K562 (cell line): ENCODE data around the gene MRPL48. TPM values are rescaled to one million over a fixed set of nuclear protein-coding genes. Genes with fewer than 3 reads are reported as not detected.

ENCODE experiments used
- ADNP ChIP-seq: fragments of 200-800 bp; sonication (Bioruptor generic); IDR thresholded peaks from 2 replicates; pipeline ENCODE4 v1.6.1; 2016; ENCODE audit warnings: missing genetic modification characterization, missing compliant biosample characterization
- ASH1L ChIP-seq: fragments of 450-650 bp; IDR thresholded peaks from 2 replicates; pipeline ENCODE4 v1.6.1; 2018; ENCODE audit warnings: borderline replicate concordance, mild to moderate bottlenecking, low read depth; ENCODE audit not compliant: partially characterized antibody
- ELK1 ChIP-seq: sonication (generic); formaldehyde crosslinking; IDR thresholded peaks from 2 replicates; pipeline ENCODE4 v1.8.1; 2022; ENCODE audit warnings: missing genetic modification reagents
- FOXM1 ChIP-seq, 2 experiments: fragments of 450-650 bp in 1 of 2; sonication (generic) in 1 of 2; formaldehyde crosslinking in 1 of 2; IDR thresholded peaks; 2 replicates each; pipeline versions ENCODE4 v1.6.1 to v1.9.0; 2017 to 2022; ENCODE audit warnings: low read depth in 2 of 2, mild to moderate bottlenecking in 2 of 2, missing genetic modification reagents in 1 of 2, moderate library complexity in 1 of 2
- HDAC8 ChIP-seq: fragments of 450-650 bp; IDR thresholded peaks from 2 replicates; pipeline ENCODE4 v1.6.1; 2016; ENCODE audit warnings: mild to moderate bottlenecking, missing genetic modification characterization, moderate library complexity, missing compliant biosample characterization
- HMGN3 ChIP-seq: IDR thresholded peaks from 2 replicates; pipeline ENCODE4 v1.6.1; 2011; ENCODE audit warnings: borderline replicate concordance, low read depth, mild to moderate bottlenecking, mixed read lengths, low read length; ENCODE audit not compliant: insufficient read length; ENCODE audit errors: extremely low read depth
- ILK ChIP-seq: fragments of 450-650 bp; IDR thresholded peaks from 2 replicates; pipeline ENCODE4 v1.6.1; 2016; ENCODE audit warnings: missing genetic modification characterization, low read depth, mild to moderate bottlenecking, missing compliant biosample characterization, moderate library complexity, borderline replicate concordance
- MTA3 ChIP-seq: fragments of 450-650 bp; formaldehyde crosslinking; IDR thresholded peaks from 2 replicates; pipeline ENCODE4 v1.6.1; 2017; ENCODE audit warnings: mild to moderate bottlenecking, borderline replicate concordance
- MXI1 ChIP-seq: IDR thresholded peaks from 2 replicates; pipeline ENCODE4 v1.6.1; 2011; ENCODE audit warnings: low read depth, mild to moderate bottlenecking, improper control_type of control experiment, low read length
- NCOA6 ChIP-seq: fragments of 450-650 bp; IDR thresholded peaks from 2 replicates; pipeline ENCODE4 v1.6.1; 2017; ENCODE audit warnings: mild to moderate bottlenecking
- NFIX ChIP-seq: fragments of 250-450 bp; sonication (Bioruptor Pico); IDR thresholded peaks from 2 replicates; pipeline ENCODE4 v1.4.0; 2020; ENCODE audit warnings: low read depth, mild to moderate bottlenecking, moderate library complexity
- PHB2 ChIP-seq: fragments of 450-650 bp; IDR thresholded peaks from 2 replicates; pipeline ENCODE4 v1.6.1; 2017; ENCODE audit warnings: low read depth
- POLR2AphosphoS2 ChIP-seq: IDR thresholded peaks from 2 replicates; pipeline ENCODE4 v1.6.1; 2012; ENCODE audit warnings: low read length, improper control_type of control experiment
- RFX7 ChIP-seq: fragments of 250-450 bp; sonication (Bioruptor Pico); IDR thresholded peaks from 2 replicates; pipeline ENCODE4 v1.5.1; 2021; ENCODE audit warnings: mild to moderate bottlenecking
- RHOXF2B ChIP-seq: fragments of 250-450 bp; sonication (Bioruptor Pico); conservative IDR thresholded peaks from 2 replicates; pipeline ENCODE4 v1.5.1; 2021
- SOX6 ChIP-seq: fragments of 450-650 bp; IDR thresholded peaks from 2 replicates; pipeline ENCODE4 v1.6.1; 2014; ENCODE audit warnings: mild to moderate bottlenecking
- TAL1 ChIP-seq: fragments of 450-650 bp; IDR thresholded peaks from 2 replicates; pipeline ENCODE4 v1.6.1; 2016; ENCODE audit warnings: mild to moderate bottlenecking
- TCF3 ChIP-seq: sonication (generic); formaldehyde crosslinking; IDR thresholded peaks from 2 replicates; pipeline ENCODE4 v1.4.0; 2020; ENCODE audit warnings: mild to moderate bottlenecking, missing genetic modification reagents
- TFE3 ChIP-seq: fragments of 450-650 bp; formaldehyde crosslinking; IDR thresholded peaks from 2 replicates; pipeline ENCODE4 v1.4.0; 2020; ENCODE audit warnings: mild to moderate bottlenecking, mixed read lengths
- YBX1 ChIP-seq: fragments of 450-650 bp; IDR thresholded peaks from 2 replicates; pipeline ENCODE4 v1.7.1; 2016; ENCODE audit warnings: mild to moderate bottlenecking
- ZBTB43 ChIP-seq: sonication (generic); formaldehyde crosslinking; IDR thresholded peaks from 2 replicates; pipeline ENCODE4 v1.8.0; 2023; ENCODE audit warnings: mild to moderate bottlenecking, missing genetic modification reagents
- ZNF282 ChIP-seq: sonication (generic); formaldehyde crosslinking; IDR thresholded peaks from 2 replicates; pipeline ENCODE4 v1.8.1; 2023; ENCODE audit warnings: missing genetic modification reagents
- ZNF717 ChIP-seq: fragments of 250-450 bp; sonication (Bioruptor Pico); IDR thresholded peaks from 2 replicates; pipeline ENCODE4 v1.5.0; 2021
- ZNF780A ChIP-seq: fragments of 250-450 bp; sonication (Bioruptor Pico); IDR thresholded peaks from 2 replicates; pipeline ENCODE4 v1.5.0; 2021; ENCODE audit warnings: mild to moderate bottlenecking
- polyA plus RNA-seq, 8 experiments: library from polyadenylated mRNA; depleted of rRNA in 4 of 8; stranded (reverse) in 5 of 8; unstranded in 3 of 8; fragments of >200 nt; fragmentation: Nextera tagmentation in 2 of 8; fragmentation: Illumina TruSeq in 1 of 8; extraction: Ambion mirVana in 2 of 8; extraction: Trizol in 1 of 8; gene quantifications; 2 replicates each; pipeline versions ENCODE4 v1.2.1 to v1.2.3, GENCODE V29; 2011 to 2014; ENCODE audit warnings: inconsistent platforms in 1 of 8, missing spikeins in 1 of 8
- total RNA-seq, 7 experiments: library from RNA; depleted of rRNA in 6 of 7; stranded (reverse); fragments of >200 nt in 6 of 7; fragmentation: Illumina TruSeq in 2 of 7; extraction: Trizol in 2 of 7; gene quantifications; 2 replicates each; pipeline versions ENCODE4 v1.2.1 to v1.2.3, GENCODE V29; 2011 to 2021; ENCODE audit warnings: low replicate concordance in 1 of 7

MRPL48 gene
- total and polyA plus RNA-seq, 9 of the 15 experiments (the other 6 are each of a cell fraction or from before 2014, with no cell fraction given): 66.0 to 237 (median 104) TPM

DNA sequence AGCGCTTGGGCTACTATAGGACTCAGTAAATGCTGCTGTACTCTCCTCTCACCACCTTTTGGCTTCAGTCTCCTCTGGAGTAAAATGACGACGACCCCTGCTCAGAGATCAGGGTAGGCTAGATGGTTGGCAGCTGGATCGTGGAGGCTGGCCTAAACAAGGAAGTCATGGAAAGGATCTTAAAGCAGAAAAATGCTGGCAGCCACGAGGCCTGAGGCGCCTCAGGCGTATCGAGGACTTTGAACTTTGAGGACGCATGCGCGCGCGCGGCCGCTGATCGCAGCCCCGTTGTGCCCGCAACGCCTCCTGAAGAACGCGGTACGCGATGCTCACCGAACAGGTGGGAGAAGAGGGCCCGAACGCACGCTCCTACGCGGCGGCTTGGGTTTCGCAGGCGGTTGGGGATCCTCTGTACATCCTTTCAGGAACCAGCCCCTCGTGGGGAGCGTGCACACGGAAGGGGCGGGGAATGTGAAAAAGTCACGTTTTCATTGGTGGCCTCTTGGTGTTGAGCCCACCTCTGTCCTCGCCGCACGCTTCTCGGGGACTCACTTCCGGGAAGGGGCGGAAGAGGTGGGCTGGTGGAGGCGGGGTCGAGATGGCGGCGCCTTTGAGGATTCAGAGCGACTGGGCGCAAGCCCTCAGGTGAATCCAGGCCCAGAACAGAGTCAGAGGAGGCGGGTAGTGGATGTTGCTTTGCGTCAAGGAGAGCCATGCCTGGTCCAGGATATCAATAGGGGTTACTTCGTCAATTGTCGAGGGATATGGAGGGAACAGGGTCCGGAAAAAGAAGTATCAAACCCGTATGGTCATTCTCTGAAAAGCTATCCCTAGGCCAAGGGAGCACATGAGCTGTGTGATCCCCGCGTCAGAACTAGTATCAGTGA, 89.0 kb downstream of the MRPL48 start, which contains the start of the genes COA4 and PAAF1 (continued):
- TF ChIP-seq PHB2 (no peak), FOXM1 (IDR thresholded peaks at IDR 0.05; ENCODE audit: low read depth) (no peak), FOXM1 (CRISPR knock-in tag; IDR thresholded peaks at IDR 0.05; ENCODE audit: low read depth) (no peak), TAL1 (no peak), HDAC8 (tag) (0 out of 2 replicates have a peak, but pooled peaks have one; percentile 64), ASH1L (peak; percentile 54), NFIX (no peak), ADNP (no peak), ELK1 (CRISPR knock-in tag) (no peak), RHOXF2B (no peak), RFX7 (CRISPR knock-in tag) (no peak), MTA3 (peak; percentile 76), SOX6 (peak; percentile 36; the same call in 1 of the 2 replicates), HMGN3 (peak; percentile 75), POLR2AphosphoS2 (no peak), ZNF780A (CRISPR knock-in tag) (no peak), TCF3 (CRISPR knock-in tag) (no peak), ZNF282 (CRISPR knock-in tag) (no peak), ZBTB43 (CRISPR knock-in tag) (no peak), YBX1 (no peak), NCOA6 (no peak), ILK (no peak), ZNF717 (no peak), TFE3 (CRISPR knock-in tag) (no peak), MXI1 (peak; percentile 50; the same call in 1 of the 2 replicates)
